DMS 273 (cell line): Measurements from ENCODE around the gene NAT8.
"Not testable (repeated sequence)": the region's sequence is repeated elsewhere in the genome, so short reads cannot be mapped to it uniquely, and the experiment has no call there.

ENCODE experiments used
- DNase-seq: peaks from one replicate; lab custom pipeline; 2025; ENCODE audit not compliant: unreplicated experiment; lab: John Stamatoyannopoulos, UW

Gene NAT8

DNA sequence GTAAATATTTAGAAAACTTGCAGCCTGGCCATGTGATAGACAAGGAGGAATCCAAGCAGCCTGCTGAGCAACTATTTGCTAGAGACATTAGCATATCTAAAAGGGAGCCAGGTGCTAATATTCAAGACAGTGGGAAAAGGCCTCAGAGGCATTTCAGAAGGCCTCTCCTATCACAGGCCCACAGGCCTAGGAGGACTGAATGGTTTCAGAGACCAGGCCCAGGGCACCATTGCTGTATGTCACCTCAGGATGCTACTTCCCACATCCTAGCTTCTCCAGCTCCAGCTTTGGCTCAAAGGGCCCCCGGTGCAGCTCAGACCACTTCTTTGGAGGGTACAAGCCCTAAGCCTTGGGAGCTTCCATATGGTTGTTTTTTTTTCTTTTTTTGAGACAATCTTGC, 3.8 kb downstream of the NAT8 start:
- DNase-seq = no peak

DNA sequence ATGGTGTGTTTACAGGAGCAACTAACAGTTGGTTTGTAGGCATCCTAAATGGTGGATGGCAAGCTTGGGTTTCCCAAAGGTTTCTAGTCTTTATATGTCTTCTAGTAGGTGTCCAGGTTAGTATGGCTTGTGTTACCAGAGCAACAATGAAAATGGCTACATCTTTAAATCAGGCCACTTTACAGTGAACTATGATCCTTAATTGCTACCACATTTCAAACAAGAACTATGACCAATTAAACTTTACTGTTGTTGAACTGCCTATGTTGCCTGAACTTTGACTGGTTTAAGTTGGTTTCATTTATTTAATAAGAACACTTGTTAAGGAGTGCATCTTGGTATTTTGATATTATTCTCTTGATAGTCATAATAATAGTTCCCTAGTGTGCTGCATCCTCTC, 5.2 kb downstream of the NAT8 start:
- not testable (repeated sequence) for DNase-seq

DNA sequence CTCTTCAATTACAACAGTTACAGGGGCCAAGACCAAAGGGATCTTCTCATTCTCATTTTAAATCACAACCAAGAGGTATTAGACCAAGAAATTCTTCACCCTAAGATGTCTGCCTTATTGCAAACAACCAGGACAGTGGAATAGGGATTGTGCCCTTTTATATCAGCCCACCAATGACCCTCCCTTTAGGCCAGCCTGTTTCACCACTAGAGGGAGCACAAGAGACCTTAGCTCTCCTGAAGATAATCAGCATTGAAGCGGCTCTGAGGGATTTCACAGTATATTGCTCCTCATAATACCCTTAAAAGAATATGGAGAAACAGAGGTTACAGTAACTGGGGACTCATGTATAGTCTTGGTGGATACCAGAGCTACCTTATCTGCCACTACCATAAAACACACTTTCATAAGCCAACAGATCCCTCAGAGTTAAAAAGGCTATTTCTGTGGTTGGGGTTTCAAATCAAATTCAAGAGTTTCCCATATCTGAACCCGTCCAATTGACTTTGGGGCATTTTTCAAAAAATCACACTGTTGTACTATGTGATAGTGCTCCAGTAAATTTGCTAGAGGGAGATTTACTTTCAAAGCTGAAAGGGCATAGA, 11.5 kb downstream of the NAT8 start:
- DNase-seq = peak; percentile 36

DNA sequence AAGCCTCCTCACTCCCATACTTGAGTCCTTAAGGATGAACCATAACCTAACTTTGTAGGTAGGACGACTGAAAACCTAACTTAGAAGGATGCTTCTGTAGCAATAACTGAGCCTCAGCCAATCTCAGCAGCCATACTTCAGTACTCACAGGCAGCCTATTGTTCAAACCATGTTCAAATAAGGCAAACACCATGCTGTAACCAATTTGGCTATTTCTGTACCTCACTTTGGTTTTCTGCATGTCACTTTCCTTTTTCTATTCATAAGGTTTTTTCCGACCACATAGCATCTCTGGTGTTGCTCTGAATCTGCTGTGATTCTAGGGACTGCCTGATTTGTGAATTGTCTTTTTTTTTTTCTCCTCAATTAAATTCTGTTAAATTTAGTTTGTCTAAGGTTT, 13.7 kb downstream of the NAT8 start:
- not testable (repeated sequence) for DNase-seq

DNA sequence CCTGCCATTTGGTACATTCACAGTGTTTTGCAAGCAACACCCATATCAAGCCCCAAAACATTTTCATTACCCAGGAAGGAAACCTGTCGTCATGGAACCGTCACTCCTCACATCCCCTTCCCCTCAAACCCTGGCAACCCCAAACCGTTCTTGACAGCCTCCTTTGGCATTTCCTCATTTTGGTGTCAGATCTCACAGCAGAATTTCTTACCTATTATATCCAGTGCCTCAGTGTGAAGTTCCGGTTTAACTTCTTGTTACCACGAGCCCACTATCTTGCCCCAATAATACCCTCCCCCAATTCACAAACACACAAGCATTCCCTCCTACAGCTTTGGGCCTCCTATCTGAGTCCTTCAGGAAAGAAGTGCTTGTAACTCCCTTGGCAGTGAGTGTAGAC, 16.0 kb downstream of the NAT8 start:
- DNase-seq = not testable (repeated sequence)

DNA sequence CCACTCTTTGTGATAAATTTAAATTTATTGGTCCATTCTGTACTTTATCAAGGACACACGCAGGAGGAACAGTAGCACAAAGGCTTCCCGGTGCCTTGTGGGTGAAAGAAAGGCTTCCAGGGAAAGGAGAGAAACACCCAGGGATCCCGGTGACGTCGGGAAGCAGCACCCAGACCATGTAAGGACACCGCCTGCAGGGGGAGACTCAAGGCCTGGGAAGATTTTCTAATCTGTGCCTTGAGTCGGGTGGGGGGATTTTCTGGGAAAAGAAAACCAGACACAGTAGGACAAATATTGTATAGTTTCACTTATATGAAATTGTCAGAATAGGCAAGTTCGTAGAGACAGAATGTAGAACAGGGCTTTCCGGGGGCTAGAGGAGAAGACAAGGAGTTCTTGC, 17.6 kb downstream of the NAT8 start:
- DNase-seq = peak; percentile 22

DNA sequence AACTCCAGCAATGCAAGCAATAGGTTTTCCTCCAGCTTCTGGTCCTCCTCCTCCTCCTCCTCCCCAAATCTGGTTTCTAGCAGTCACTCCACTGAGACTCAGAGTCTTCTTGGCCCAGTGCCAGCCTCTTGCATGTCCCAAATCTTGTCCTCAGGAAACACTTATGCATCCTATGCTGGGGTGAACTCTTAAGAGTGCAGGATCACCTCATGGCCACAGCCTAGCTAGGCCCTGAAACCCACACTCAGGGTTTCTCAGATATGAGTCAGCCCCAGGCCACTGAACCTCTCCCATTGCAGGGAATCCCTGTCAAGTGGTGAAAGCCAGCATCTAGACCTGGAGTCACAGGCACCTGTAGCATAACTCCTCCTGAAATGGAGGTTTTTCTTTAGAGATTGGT, 18.2 kb downstream of the NAT8 start:
- DNase-seq = not testable (repeated sequence)

DNA sequence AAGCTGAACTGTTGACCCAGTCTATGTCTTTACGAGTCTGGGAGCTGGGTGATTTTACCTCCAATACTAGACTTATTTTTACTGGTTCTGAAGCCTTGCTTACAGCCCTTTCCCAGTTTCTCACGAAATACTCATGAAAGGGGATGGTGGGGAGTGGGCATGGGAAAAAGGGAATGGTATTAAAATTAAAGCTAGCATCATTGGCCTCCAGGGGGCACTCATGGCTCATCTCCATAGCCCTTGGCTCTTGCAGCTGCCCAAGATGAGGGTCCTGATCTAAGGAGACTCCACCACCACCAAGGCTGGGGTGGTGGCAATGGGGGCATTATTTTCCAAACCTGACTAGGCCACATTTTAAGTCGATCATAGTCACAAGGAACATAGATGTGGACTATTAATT, 22.3 kb downstream of the NAT8 start:
- not testable (repeated sequence) for DNase-seq

DNA sequence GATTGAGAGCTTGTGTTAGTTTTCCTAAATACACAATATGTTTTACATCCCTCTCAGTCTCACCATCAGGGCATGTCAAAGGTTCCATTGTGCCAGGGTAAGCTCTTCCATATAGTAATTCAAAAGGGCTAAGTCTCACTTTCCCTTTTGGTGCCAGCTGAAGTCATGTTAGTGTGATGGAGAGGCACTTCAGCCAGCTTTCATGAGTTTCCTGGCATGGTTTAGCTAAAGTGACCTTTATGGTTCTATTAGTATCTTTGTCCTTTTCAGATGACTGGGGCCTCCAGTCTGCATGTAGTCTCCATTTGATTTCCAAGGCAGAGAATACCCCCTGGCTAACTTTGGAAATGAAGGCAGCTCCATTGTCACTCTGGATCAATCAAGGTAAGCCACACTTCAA, 27.2 kb downstream of the NAT8 start:
- no peak for DNase-seq

DNA sequence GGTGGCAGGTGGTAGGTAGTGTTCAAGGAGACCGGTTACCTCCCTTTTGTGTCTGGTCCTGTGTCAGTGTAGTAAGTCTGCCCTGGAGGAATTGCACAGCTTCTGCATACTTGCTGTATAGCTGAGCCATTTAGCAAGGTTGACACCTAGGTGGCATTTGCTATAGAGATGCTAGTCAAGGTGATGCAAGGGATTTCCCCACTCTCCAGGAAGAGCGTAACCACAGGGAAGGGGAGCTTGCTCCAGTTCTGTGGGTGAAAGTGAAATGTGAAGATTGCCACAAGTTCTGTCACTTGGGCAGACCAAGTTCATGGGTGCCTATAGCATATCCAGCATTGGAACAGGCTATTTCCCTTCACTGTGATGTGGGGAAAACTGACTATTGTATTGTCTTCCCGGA, 28.1 kb downstream of the NAT8 start:
- no peak for DNase-seq

DNA sequence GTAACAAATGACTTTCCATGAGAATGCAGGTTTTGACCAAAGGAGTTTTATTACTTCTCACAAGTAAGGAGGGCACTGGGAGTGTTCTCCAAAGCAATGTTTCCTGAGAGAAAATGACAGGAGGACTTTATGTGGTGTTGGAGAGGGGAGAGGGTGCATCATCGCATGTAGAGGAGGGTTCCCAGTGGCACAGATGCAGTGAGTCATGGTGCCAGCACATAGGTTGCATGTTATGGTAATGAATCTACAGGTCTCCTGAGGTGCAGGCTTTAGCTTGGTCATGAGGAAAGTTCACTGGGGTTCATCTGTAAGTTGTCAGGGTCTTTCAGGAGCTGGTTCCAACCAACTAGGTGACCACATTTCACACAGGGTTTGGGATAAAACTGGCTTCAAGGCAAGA, 30.4 kb downstream of the NAT8 start:
- DNase-seq = no peak

DNA sequence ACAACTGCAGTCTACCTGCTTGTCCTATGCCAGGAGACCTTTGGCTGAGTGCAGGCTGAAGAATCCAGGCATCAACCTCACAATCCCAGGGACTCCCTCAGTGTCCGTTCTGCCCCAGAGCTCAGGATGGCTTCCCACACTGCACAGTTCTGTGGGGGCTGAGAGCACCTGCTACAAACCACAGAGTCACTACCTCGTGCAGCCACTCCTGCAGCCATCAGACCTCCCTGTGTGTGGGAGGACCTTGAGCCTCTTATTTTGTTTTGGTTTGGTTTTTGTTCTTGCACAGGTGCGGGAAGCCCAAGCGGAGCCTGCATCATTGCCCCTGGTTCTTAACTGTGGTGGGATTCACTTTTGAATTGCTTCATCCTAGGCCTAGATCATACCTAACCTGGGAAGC, 31.0 kb downstream of the NAT8 start:
- DNase-seq = no peak

DNA sequence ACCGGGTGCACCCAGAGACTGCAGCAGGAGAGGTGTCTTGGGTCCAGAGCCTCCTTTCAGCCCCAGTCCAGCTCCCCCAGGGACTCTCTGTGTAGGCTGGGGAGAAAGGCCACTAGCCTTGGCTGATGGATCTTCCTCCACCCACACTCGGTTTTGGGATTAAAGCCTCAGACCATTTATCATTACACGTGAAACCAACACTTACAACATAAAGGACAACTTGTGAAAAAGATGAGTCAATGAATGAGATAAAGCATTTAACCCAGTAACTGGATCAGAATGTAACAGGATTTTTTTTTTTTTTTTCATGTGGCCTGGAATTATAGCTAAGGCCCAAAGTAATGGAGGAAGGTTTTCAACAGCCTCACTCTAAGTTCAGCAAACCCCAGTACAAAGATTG, 32.1 kb downstream of the NAT8 start:
- DNase-seq = no peak

DNA sequence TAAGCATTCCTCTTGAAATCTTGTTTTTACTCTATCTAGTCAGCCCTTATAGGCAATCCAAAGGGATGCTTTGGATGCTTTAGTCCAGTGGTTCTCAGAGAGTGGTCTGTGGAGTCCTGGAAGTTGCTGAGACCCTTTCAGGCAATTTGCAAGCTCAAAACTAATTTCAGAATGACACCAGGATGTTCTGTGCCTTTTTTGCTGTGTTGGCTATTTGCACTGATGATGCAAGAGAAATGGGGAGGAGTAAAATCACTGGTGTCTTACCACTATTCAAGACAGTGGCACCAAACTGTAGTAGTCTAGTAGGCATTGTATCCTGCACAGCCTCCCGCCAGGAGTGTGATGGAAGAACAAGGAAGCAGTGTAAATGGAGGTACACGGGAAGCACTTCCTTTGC, 37.6 kb downstream of the NAT8 start:
- not testable (repeated sequence) for DNase-seq

DNA sequence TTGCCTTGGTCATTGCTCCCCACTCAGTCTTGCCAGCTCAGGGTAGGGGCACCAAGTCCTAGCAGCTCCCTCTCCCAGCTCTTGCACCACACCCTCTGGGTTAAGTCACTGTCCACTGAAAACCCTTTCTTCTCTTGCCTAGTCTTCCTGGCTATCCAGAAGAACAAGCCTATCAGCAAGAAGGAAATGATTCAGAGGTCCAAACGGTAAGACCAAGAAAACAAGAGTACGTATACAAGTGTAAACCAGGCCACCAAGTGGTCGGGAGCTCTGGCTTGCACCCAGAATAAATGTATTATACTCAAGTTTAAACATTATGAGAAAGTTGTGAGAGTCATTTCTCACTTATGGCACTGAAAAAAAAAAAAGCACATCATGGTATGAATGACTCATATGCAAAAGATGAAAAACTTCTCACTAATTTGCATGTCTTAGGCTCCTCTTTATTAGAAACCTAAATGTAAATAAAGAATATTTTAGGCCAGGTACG, 39.1 kb downstream of the NAT8 start:
- DNase-seq = not testable (repeated sequence)

DNA sequence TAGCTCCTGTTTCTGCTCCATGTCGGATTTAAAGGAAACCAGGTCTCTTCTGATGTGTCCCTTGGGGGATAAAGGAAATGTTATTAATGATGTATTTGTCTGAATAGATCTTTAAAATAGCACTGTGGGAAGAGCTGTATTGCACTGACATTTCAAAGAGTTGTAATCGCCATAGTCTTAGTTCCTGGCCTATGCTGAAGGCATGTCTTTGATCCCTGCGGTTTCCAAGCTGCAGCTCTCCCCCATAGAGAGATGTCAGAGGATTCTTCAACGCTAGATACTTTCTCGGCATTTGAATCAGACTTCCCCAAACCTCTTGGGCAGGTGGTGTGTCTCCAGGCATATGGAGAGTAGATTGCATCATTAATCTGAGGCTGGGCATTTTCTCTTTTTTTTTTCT, 40.4 kb downstream of the NAT8 start:
- DNase-seq = no peak

DNA sequence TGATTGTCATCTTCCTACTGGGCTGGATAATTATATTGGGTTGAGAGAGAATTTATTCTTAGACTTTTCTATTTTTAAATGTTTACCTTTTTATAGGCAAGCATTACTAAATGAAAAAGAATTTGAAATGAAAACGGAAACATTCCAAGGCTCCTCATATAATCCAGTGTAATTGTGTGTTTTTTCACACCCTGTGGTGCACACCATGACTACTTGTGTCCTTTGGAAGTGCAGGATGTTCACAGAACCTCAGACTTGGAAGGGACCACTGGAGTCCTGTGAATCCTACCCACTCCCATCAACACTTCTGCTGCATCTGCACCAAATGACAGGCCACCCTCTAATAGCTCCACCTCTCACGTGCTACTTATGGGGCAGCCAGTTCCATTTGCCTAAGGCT, 48.0 kb downstream of the NAT8 start:
- no peak for DNase-seq

DNA sequence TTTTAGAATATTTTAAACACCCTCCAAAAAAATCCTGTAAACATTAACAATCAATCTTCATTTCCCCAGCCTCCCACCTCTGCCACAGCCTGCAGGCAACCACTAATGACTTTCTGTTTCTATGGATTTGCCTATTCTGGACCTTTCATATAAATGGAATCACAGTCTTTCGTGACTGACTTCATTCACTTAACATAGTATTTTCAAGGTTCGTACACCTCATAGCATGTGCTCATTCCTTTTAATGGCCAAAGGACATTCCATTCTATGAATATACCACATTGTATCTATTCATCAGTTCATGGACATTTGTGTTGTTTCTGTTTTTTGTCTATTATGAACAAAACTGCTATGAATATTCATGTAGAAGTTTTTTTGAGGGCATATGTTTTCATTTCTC, 48.5 kb downstream of the NAT8 start:
- DNase-seq = no peak
